ENCODE results near the gene SHLD1. TPM values are rescaled to one million over a fixed set of nuclear protein-coding genes. Genes with fewer than 3 reads are reported as not detected.
"Not testable (repeated sequence)": the region's sequence is repeated elsewhere in the genome, so short reads cannot be mapped to it uniquely, and the experiment has no call there.

The SHLD1 gene
- total RNA-seq (2014; rRNA removed; shearing (Covaris generic)): 4.1 and 13.5 TPM in 2 replicates

GRCh38 chr20:5749952-5750779, at the start of gene SHLD1:
Gene SHLD1 (plus strand): TSS chr20:5750401. CDS start chr20:5772866, 22,465 bp downstream.
- peak; percentile 93 for DNase-seq (ENCODE audit: low read depth)

GRCh38 chr20:5702339-5702738, 47.9 kb upstream of the SHLD1 start:
- not testable (repeated sequence) for DNase-seq (ENCODE audit: low read depth)

- DNase-seq (ENCODE audit: low read depth): no peak
Observed at GRCh38 chr20:5703681-5704101, 46.5 kb upstream of the SHLD1 start.

- peak; percentile 50 for DNase-seq (ENCODE audit: low read depth)
Observed at GRCh38 chr20:5705827-5706226, 44.4 kb upstream of the SHLD1 start.

- DNase-seq (ENCODE audit: low read depth): no peak
Observed at GRCh38 chr20:5706797-5707196, 43.4 kb upstream of the SHLD1 start.

- DNase-seq (ENCODE audit: low read depth): no peak
Observed at GRCh38 chr20:5710551-5710950, 39.6 kb upstream of the SHLD1 start.

GRCh38 chr20:5714261-5715041, 35.8 kb upstream of the SHLD1 start:
- DNase-seq (ENCODE audit: low read depth): peak; percentile 80

GRCh38 chr20:5715071-5715841, 34.9 kb upstream of the SHLD1 start:
- no peak for DNase-seq (ENCODE audit: low read depth)

- no peak for DNase-seq (ENCODE audit: low read depth)
Observed at GRCh38 chr20:5716953-5717352, 33.2 kb upstream of the SHLD1 start.

GRCh38 chr20:5718896-5719595, 31.2 kb upstream of the SHLD1 start:
- DNase-seq (ENCODE audit: low read depth): no peak

GRCh38 chr20:5719861-5720403, 30.3 kb upstream of the SHLD1 start:
- peak; percentile 76 for DNase-seq (ENCODE audit: low read depth)

GRCh38 chr20:5720696-5721095, 29.5 kb upstream of the SHLD1 start:
- DNase-seq (ENCODE audit: low read depth): no peak

- DNase-seq (ENCODE audit: low read depth): not testable (repeated sequence)
Observed at GRCh38 chr20:5721356-5721755, 28.8 kb upstream of the SHLD1 start.

GRCh38 chr20:5722927-5723326, 27.3 kb upstream of the SHLD1 start:
- DNase-seq (ENCODE audit: low read depth): no peak

GRCh38 chr20:5725183-5725463, 25.1 kb upstream of the SHLD1 start:
- not testable (repeated sequence) for DNase-seq (ENCODE audit: low read depth)

- no peak for DNase-seq (ENCODE audit: low read depth)
Observed at GRCh38 chr20:5727018-5727515, 23.1 kb upstream of the SHLD1 start.

- peak; percentile 84 for DNase-seq (ENCODE audit: low read depth)
Observed at GRCh38 chr20:5729348-5729747, 20.9 kb upstream of the SHLD1 start.

- no peak for DNase-seq (ENCODE audit: low read depth)
Observed at GRCh38 chr20:5730131-5730530, 20.1 kb upstream of the SHLD1 start.

GRCh38 chr20:5731753-5732366, 18.3 kb upstream of the SHLD1 start:
- no peak for DNase-seq (ENCODE audit: low read depth)

- DNase-seq (ENCODE audit: low read depth): no peak
Observed at GRCh38 chr20:5734602-5735001, 15.6 kb upstream of the SHLD1 start.

Data from M059J (cell line).